Measurements from ENCODE around the gene HDAC4.
A peak's percentile ranks its signal among the peaks of the same experiment; 100 is the strongest.

The HDAC4 gene

GRCh38 chr2:239401881-239402233, 1.0 kb upstream of the HDAC4 start:
- POLR2A ChIA-PET, result no interaction called here
- no peak for TF ChIP-seq ZNF214 (tag by site-specific recombination; IDR thresholded peaks at IDR 0.05; ENCODE audit: borderline replicate concordance)
- no peak for TF ChIP-seq ZNF544 (tag by site-specific recombination; IDR thresholded peaks at IDR 0.05)
- no peak for TF ChIP-seq ZNF404 (tag by site-specific recombination; IDR thresholded peaks at IDR 0.05)
- TF ChIP-seq ZNF660 (tag by site-specific recombination; IDR thresholded peaks at IDR 0.05), result no peak
- peak; percentile 45; the same call in 1 of the 2 replicates for TF ChIP-seq ZNF335 (tag by site-specific recombination; conservative IDR thresholded peaks at IDR 0.05)
- no peak for TF ChIP-seq ZNF747 (tag by site-specific recombination; IDR thresholded peaks at IDR 0.05)
- no peak for TF ChIP-seq ZIC2 (tag by site-specific recombination; IDR thresholded peaks at IDR 0.05)
- TF ChIP-seq ZNF670 (tag by site-specific recombination; IDR thresholded peaks at IDR 0.05; ENCODE audit: low read depth), result no peak
- TF ChIP-seq, protein P1, sequence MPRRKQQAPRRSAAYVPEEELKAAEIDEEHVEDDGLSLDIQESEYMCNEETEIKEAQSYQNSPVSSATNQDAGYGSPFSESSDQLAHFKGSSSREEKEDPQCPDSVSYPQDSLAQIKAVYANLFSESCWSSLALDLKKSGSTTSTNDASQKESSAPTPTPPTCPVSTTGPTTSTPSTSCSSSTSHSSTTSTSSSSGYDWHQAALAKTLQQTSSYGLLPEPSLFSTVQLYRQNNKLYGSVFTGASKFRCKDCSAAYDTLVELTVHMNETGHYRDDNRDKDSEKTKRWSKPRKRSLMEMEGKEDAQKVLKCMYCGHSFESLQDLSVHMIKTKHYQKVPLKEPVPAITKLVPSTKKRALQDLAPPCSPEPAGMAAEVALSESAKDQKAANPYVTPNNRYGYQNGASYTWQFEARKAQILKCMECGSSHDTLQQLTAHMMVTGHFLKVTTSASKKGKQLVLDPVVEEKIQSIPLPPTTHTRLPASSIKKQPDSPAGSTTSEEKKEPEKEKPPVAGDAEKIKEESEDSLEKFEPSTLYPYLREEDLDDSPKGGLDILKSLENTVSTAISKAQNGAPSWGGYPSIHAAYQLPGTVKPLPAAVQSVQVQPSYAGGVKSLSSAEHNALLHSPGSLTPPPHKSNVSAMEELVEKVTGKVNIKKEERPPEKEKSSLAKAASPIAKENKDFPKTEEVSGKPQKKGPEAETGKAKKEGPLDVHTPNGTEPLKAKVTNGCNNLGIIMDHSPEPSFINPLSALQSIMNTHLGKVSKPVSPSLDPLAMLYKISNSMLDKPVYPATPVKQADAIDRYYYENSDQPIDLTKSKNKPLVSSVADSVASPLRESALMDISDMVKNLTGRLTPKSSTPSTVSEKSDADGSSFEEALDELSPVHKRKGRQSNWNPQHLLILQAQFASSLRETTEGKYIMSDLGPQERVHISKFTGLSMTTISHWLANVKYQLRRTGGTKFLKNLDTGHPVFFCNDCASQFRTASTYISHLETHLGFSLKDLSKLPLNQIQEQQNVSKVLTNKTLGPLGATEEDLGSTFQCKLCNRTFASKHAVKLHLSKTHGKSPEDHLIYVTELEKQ (tag by site-specific recombination; IDR thresholded peaks at IDR 0.05; ENCODE audit: borderline replicate concordance), result no peak
- TF ChIP-seq CTCF (tag by site-specific recombination; IDR thresholded peaks at IDR 0.05), result peak; percentile 30; the same call in 1 of the 2 replicates
- peak; percentile 59 for TF ChIP-seq SETDB1 (IDR thresholded peaks at IDR 0.05; ENCODE audit: insufficient read length, low read length)
- TF ChIP-seq EGR2 (tag by site-specific recombination; IDR thresholded peaks at IDR 0.05; ENCODE audit: low read depth), result 0 out of 2 replicates have a peak, but pooled peaks have one; percentile 2
- 0 out of 2 replicates have a peak, but pooled peaks have one; percentile 3 for TF ChIP-seq ZSCAN30 (tag by site-specific recombination; IDR thresholded peaks at IDR 0.05)
- peak; percentile 39; the same call in 1 of the 2 replicates for TF ChIP-seq ZFHX2 (tag by site-specific recombination; conservative IDR thresholded peaks at IDR 0.05)
- no peak for TF ChIP-seq ZFP3 (tag by site-specific recombination; IDR thresholded peaks at IDR 0.05; ENCODE audit: low read depth)
- TF ChIP-seq ZNF157 (tag by site-specific recombination; IDR thresholded peaks at IDR 0.05), result no peak
- TF ChIP-seq ZNF19 (tag by site-specific recombination; IDR thresholded peaks at IDR 0.05; ENCODE audit: low read depth), result no peak
- TF ChIP-seq ZNF549 (tag by site-specific recombination; IDR thresholded peaks at IDR 0.05), result no peak
- TF ChIP-seq ZNF366 (tag by site-specific recombination; conservative IDR thresholded peaks at IDR 0.05), result no peak
- TF ChIP-seq ZSCAN23 (tag by site-specific recombination; IDR thresholded peaks at IDR 0.05), result no peak
- TF ChIP-seq ZNF514 (tag by site-specific recombination; IDR thresholded peaks at IDR 0.05), result no peak
- no peaks in the 10 kb centered on the region for H3K9me3 ChIP-seq (ENCODE audit: control insufficient read depth, insufficient read depth, low read depth, low read length)
- H3K4me3 ChIP-seq (ENCODE audit: low read depth, low read length), result peak overlapping the region; percentile 60
- no peaks in the 10 kb centered on the region for H3K36me3 ChIP-seq (ENCODE audit: control insufficient read depth in 2 of 2, insufficient read depth in 1 of 2, low read length in 2 of 2)
- peak overlapping the region; percentile 86 for H3K27ac ChIP-seq (ENCODE audit: extremely low read depth, low read depth, low read length)
- CTCF ChIA-PET, result interaction anchor here (0.6 to 0.8 kb wide), 2 partner anchors 105 to 286 kb away, joined by 4 to 5 read pairs; no protein-coding TSS in a partner anchor
- peaks cover 15% of the 10 kb centered on the region; the same call in 1 of the 2 replicates for H3K4me1 ChIP-seq (ENCODE audit: control insufficient read depth, insufficient read depth, low read length)
